ENCODE results near the gene SLC35F6. TPM values are rescaled to one million over a fixed set of nuclear protein-coding genes. Genes with fewer than 3 reads are reported as not detected.

Gene SLC35F6
- total and polyA plus RNA-seq, 9 of the 15 experiments (the other 6 are each of a cell fraction or from before 2014, with no cell fraction given) = 11.9 to 47.3 (median 22.5) TPM

GRCh38 chr2:26745609-26746327 lies 18.3 kb upstream of the SLC35F6 start:
- Histone ChIP-seq H3K27me3 (ENCODE audit: control insufficient read depth in 2 of 2, insufficient read depth in 2 of 2, low read length in 2 of 2) (0 out of 5 replicates have a peak, but pooled peaks cover 0 to 5% of the 10 kb centered on the region in 2 experiments), H4K20me1 (replicated peaks; ENCODE audit: control insufficient read depth, insufficient read depth, low read length) (no peaks in the 10 kb centered on the region), H3K9me3 (replicated peaks; ENCODE audit: control insufficient read depth, insufficient read depth, low read depth, low read length) (no peaks in the 10 kb centered on the region), H3K9me1 (ENCODE audit: control insufficient read depth, insufficient read depth, low read length) (no peaks in the 10 kb centered on the region), H3K4me1 (replicated peaks in 1 of 2; ENCODE audit: control insufficient read depth in 2 of 2, insufficient read depth in 2 of 2, low read length in 2 of 2) (peaks cover 9 to 14% of the 10 kb centered on the region in 2 experiments), H2AFZ (ENCODE audit: low read depth, low read length) (no peak overlapping the region), H3K27ac (ENCODE audit: extremely low read depth, low read depth, low read length) (no peak overlapping the region), H3K36me3 (ENCODE audit: control insufficient read depth, insufficient read depth, low read length) (no peaks in the 10 kb centered on the region), H3K4me2 (ENCODE audit: insufficient read depth, low read length) (no peak overlapping the region), H3K79me2 (ENCODE audit: control insufficient read depth, insufficient read depth, low read length) (no peaks in the 10 kb centered on the region), H3K9ac (ENCODE audit: insufficient read depth in 1 of 2, low read depth in 2 of 2, low read length in 2 of 2) (no peak overlapping the region), H3K4me3 (no peak overlapping the region)
- POLR2A ChIA-PET = interaction anchor here (0.9 to 1.1 kb wide), 2 partner anchors 11 to 172 kb away, joined by 3 to 4 read pairs; no protein-coding TSS in a partner anchor
- BruUV-seq (replicated peaks) = no TSS peak
- 17% methylated on average over 9 of the region's 9 CpGs for WGBS (ENCODE audit: insufficient coverage, low coverage, missing lambda C conversion rate)
- intact Hi-C loops (cut with micrococcal nuclease) = loop anchor here (1.0 to 10.0 kb wide), 2 partner anchors 140 to 241 kb away; no protein-coding TSS in a partner anchor
- ATAC-seq (peak; percentile 93), DNase-seq (ENCODE audit: extremely low read depth in 1 of 4, low spot score in 3 of 4) (peak; percentile 78 to 90 (median 83)), FAIRE-seq (peak; percentile 95)
- in situ Hi-C loops (cut with MboI) = no loop called here
- CTCF ChIA-PET (ENCODE audit: low intra/inter-chr PET ratio) = interaction anchor here (0.6 to 4.3 kb wide), 8 partner anchors 10 to 273 kb away, joined by 3 to 46 read pairs (median 4); no protein-coding TSS in a partner anchor
- TF ChIP-seq KDM2B (CRISPR knock-in tag; IDR thresholded peaks at IDR 0.05) = no peak
- TF ChIP-seq MLLT1 (IDR thresholded peaks at IDR 0.05) = no peak
- peak; percentile 63; the same call in 1 of the 2 replicates for TF ChIP-seq CC2D1A (IDR thresholded peaks at IDR 0.05)
- TF ChIP-seq XRCC5 (IDR thresholded peaks at IDR 0.05; ENCODE audit: low read depth, low read length) = 0 out of 2 replicates have a peak, but pooled peaks have one; percentile 57
- TF ChIP-seq SMC3 (conservative IDR thresholded peaks at IDR 0.05; ENCODE audit: insufficient read depth, low read depth, low read length) = peak; percentile 93
- TF ChIP-seq TBL1XR1 (IDR thresholded peaks at IDR 0.05; ENCODE audit: low read length in 2 of 2) = 0 out of 4 replicates have a peak, but pooled peaks of 1 of the 2 experiments have one; percentile 8
- peak; percentile 33; the same call in 1 of the 2 replicates for TF ChIP-seq JUN (IDR thresholded peaks at IDR 0.05; ENCODE audit: borderline replicate concordance, low read depth, low read length)
- no peak for TF ChIP-seq JUN (CRISPR knock-in tag; IDR thresholded peaks at IDR 0.05; ENCODE audit: borderline replicate concordance)
- TF ChIP-seq, protein P1, sequence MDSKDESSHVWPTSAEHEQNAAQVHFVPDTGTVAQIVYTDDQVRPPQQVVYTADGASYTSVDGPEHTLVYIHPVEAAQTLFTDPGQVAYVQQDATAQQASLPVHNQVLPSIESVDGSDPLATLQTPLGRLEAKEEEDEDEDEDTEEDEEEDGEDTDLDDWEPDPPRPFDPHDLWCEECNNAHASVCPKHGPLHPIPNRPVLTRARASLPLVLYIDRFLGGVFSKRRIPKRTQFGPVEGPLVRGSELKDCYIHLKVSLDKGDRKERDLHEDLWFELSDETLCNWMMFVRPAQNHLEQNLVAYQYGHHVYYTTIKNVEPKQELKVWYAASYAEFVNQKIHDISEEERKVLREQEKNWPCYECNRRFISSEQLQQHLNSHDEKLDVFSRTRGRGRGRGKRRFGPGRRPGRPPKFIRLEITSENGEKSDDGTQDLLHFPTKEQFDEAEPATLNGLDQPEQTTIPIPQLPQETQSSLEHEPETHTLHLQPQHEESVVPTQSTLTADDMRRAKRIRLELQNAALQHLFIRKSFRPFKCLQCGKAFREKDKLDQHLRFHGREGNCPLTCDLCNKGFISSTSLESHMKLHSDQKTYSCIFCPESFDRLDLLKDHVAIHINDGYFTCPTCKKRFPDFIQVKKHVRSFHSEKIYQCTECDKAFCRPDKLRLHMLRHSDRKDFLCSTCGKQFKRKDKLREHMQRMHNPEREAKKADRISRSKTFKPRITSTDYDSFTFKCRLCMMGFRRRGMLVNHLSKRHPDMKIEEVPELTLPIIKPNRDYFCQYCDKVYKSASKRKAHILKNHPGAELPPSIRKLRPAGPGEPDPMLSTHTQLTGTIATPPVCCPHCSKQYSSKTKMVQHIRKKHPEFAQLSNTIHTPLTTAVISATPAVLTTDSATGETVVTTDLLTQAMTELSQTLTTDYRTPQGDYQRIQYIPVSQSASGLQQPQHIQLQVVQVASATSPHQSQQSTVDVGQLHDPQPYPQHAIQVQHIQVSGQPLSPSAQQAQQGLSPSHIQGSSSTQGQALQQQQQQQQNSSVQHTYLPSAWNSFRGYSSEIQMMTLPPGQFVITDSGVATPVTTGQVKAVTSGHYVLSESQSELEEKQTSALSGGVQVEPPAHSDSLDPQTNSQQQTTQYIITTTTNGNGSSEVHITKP (IDR thresholded peaks at IDR 0.05; ENCODE audit: partially characterized antibody) = peak; percentile 92
- TF ChIP-seq, protein P2, sequence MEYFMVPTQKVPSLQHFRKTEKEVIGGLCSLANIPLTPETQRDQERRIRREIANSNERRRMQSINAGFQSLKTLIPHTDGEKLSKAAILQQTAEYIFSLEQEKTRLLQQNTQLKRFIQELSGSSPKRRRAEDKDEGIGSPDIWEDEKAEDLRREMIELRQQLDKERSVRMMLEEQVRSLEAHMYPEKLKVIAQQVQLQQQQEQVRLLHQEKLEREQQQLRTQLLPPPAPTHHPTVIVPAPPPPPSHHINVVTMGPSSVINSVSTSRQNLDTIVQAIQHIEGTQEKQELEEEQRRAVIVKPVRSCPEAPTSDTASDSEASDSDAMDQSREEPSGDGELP (CRISPR knock-in tag; IDR thresholded peaks at IDR 0.05; ENCODE audit: borderline replicate concordance) = 0 out of 2 replicates have a peak, but pooled peaks have one; percentile 15
- no peak for TF ChIP-seq FOXP1 (CRISPR knock-in tag; IDR thresholded peaks at IDR 0.05)
- TF ChIP-seq CTCFL (IDR thresholded peaks at IDR 0.05; ENCODE audit: borderline replicate concordance, insufficient read depth, low read depth, low read length, poor library complexity, severe bottlenecking) = peak; percentile 14

Data from K562 (cell line).